K562 (cell line): ENCODE data around the gene ANK2. TPM values are rescaled to one million over a fixed set of nuclear protein-coding genes. Genes with fewer than 3 reads are reported as not detected.

Experiments
- ATAC-seq: fragments of 200-7000 bp; cut with Tn5 transposase; 3 replicates; pipeline ENCODE4 v1.9.1; 2020; ENCODE audit warnings: moderate library complexity
- BruUV-seq: library from RNA; stranded (reverse); fragments of 400-500 nt; replicated peaks from 2 replicates; lab custom pipeline; 2021; lab: Mats Ljungman, UMichigan
- CTCF ChIA-PET: fragments of 300-600 bp; formaldehyde crosslinking; extraction: SDS; loops from one replicate; lab custom pipeline; 2021; ENCODE audit warnings: low intra/inter-chr PET ratio; lab: Yijun Ruan, JAX
- POLR2A ChIA-PET: fragments of 300-600, 350-650 bp; sonication (Branson Sonifier 250); formaldehyde crosslinking; extraction: SDS; loops from one replicate; lab custom pipeline; 2021; ENCODE audit warnings: antibody characterized with exemption, inconsistent platforms; lab: Yijun Ruan, JAX
- DNase-seq, 4 experiments: peaks; one replicate each; pipeline versions ENCODE4 v3.0.0 to v3.0.0-alpha.2; 2011 to 2018; ENCODE audit warnings: low spot score in 3 of 4, mixed read lengths in 3 of 4; ENCODE audit errors: extremely low read depth in 1 of 4
- FAIRE-seq: peaks from 2 replicates; lab custom pipeline; 2011; peaks lifted over from hg19 to GRCh38; lab: Jason Lieb, UNC
- H2AFZ ChIP-seq: 2 replicates; pipeline ENCODE4 v1.6.0; 2011; ENCODE audit warnings: low read depth, low read length, control low read depth, inconsistent platforms
- H3K27ac ChIP-seq: fragments of 200-600 bp; 3 replicates; pipeline ENCODE4 v1.8.0; 2011; ENCODE audit warnings: low read depth, mild to moderate bottlenecking, control low read depth, inconsistent platforms, low read length, moderate library complexity, mixed read lengths; ENCODE audit errors: extremely low read depth
- H3K27me3 ChIP-seq, 2 experiments: fragments of 300-600 bp in 1 of 2; 2 replicates in 1 of 2; 3 replicates in 1 of 2; pipeline versions ENCODE4 v1.6.0 to v1.8.0; 2011; ENCODE audit warnings: inconsistent platforms in 2 of 2, low read length in 2 of 2, mild to moderate bottlenecking in 1 of 2, mixed read lengths in 1 of 2, moderate library complexity in 1 of 2; ENCODE audit not compliant: control insufficient read depth in 2 of 2, insufficient read depth in 2 of 2
- H3K36me3 ChIP-seq: fragments of 300-600 bp; 3 replicates; pipeline ENCODE4 v1.8.0; 2011; ENCODE audit warnings: mild to moderate bottlenecking, low read length, inconsistent platforms; ENCODE audit not compliant: control insufficient read depth, insufficient read depth
- H3K4me1 ChIP-seq, 2 experiments: fragments of 200-600 bp in 1 of 2; replicated peaks in 1 of 2; 2 replicates in 1 of 2; 3 replicates in 1 of 2; pipeline versions ENCODE4 v1.5.1 to v1.8.0; 2011; ENCODE audit warnings: inconsistent platforms in 2 of 2, low read length in 2 of 2, mild to moderate bottlenecking in 1 of 2, mixed read lengths in 1 of 2, moderate library complexity in 1 of 2; ENCODE audit not compliant: control insufficient read depth in 2 of 2, insufficient read depth in 2 of 2
- H3K4me2 ChIP-seq: 2 replicates; pipeline ENCODE4 v1.6.1; 2011; ENCODE audit warnings: low read length, control low read depth, inconsistent platforms, mixed read lengths; ENCODE audit not compliant: insufficient read depth
- H3K4me3 ChIP-seq: fragments of 200-600 bp; sonication (generic), shearing (Covaris generic); 2 replicates; pipeline ENCODE4 v1.5.1; 2016; ENCODE audit warnings: control low read depth, inconsistent platforms
- H3K79me2 ChIP-seq: fragments of 200-600 bp; 3 replicates; pipeline ENCODE4 v1.8.0; 2011; ENCODE audit warnings: low read length, inconsistent platforms; ENCODE audit not compliant: control insufficient read depth, insufficient read depth
- H3K9ac ChIP-seq, 2 experiments: 2 replicates each; pipeline versions ENCODE4 v1.6.0 to v1.6.1; 2011; ENCODE audit warnings: low read depth in 2 of 2, low read length in 2 of 2, control low read depth in 1 of 2, inconsistent platforms in 1 of 2, mild to moderate bottlenecking in 1 of 2, mixed read lengths in 1 of 2; ENCODE audit not compliant: insufficient read depth in 1 of 2
- H3K9me1 ChIP-seq: one replicate; pipeline ENCODE4 v1.6.0; 2011; ENCODE audit warnings: inconsistent platforms, mild to moderate bottlenecking, low read length, moderate library complexity; ENCODE audit not compliant: control insufficient read depth, insufficient read depth
- H3K9me3 ChIP-seq: replicated peaks from 2 replicates; pipeline ENCODE4 v1.5.1; 2011; ENCODE audit warnings: low read depth, low read length, inconsistent platforms; ENCODE audit not compliant: control insufficient read depth, insufficient read depth
- H4K20me1 ChIP-seq: replicated peaks from 2 replicates; pipeline ENCODE4 v1.6.1; 2011; ENCODE audit warnings: low read length, inconsistent platforms, mixed read lengths; ENCODE audit not compliant: control insufficient read depth, insufficient read depth
- NFIC ChIP-seq: fragments of 450-650 bp; IDR thresholded peaks from 2 replicates; pipeline ENCODE4 v1.6.1; 2017; ENCODE audit warnings: mild to moderate bottlenecking, inconsistent platforms
- WGBS: fragments of 100-300 bp; shearing (Covaris generic); methylation state at CpG from one replicate; pipeline ENCODE4 v1.1.6; 2016; ENCODE audit warnings: low coverage, mixed read lengths; ENCODE audit not compliant: insufficient coverage; ENCODE audit errors: missing lambda C conversion rate; 5-methylcytosine and 5-hydroxymethylcytosine counted together
- in situ Hi-C: fragments of 300-500 bp; cut with MboI; formaldehyde crosslinking; loops from 4 replicates; pipeline ENCODE4 v1.15.0; 2018; ENCODE audit warnings: inconsistent platforms, mixed read lengths
- intact Hi-C: fragments of 100-400 bp; cut with micrococcal nuclease; formaldehyde crosslinking; loops from 2 replicates; pipeline ENCODE4 v1.14.2; 2022
- polyA plus RNA-seq, 8 experiments: library from polyadenylated mRNA; depleted of rRNA in 4 of 8; stranded (reverse) in 5 of 8; unstranded in 3 of 8; fragments of >200 nt; fragmentation: Nextera tagmentation in 2 of 8; fragmentation: Illumina TruSeq in 1 of 8; extraction: Ambion mirVana in 2 of 8; extraction: Trizol in 1 of 8; gene quantifications; 2 replicates each; pipeline versions ENCODE4 v1.2.1 to v1.2.3, GENCODE V29; 2011 to 2014; ENCODE audit warnings: inconsistent platforms in 1 of 8, missing spikeins in 1 of 8
- total RNA-seq, 7 experiments: library from RNA; depleted of rRNA in 6 of 7; stranded (reverse); fragments of >200 nt in 6 of 7; fragmentation: Illumina TruSeq in 2 of 7; extraction: Trizol in 2 of 7; gene quantifications; 2 replicates each; pipeline versions ENCODE4 v1.2.1 to v1.2.3, GENCODE V29; 2011 to 2021; ENCODE audit warnings: low replicate concordance in 1 of 7
- TF ChIP-seq, protein P1 (sequence below): sonication (generic); formaldehyde crosslinking; IDR thresholded peaks from 2 replicates; pipeline ENCODE4 v1.8.0; 2022; ENCODE audit warnings: mild to moderate bottlenecking, missing genetic modification reagents, borderline replicate concordance
- TF ChIP-seq, protein P2 (sequence below), 2 experiments: fragments of 450-650 bp in 1 of 2; sonication (generic) in 1 of 2; formaldehyde crosslinking in 1 of 2; IDR thresholded peaks in 1 of 2; conservative IDR thresholded peaks in 1 of 2; 2 replicates each; pipeline versions ENCODE4 v1.6.1 to v1.8.1; 2016 to 2023; ENCODE audit warnings: mild to moderate bottlenecking in 2 of 2, moderate library complexity in 2 of 2, inconsistent platforms in 1 of 2, missing genetic modification reagents in 1 of 2

ANK2 gene
- total and polyA plus RNA-seq, 9 of the 15 experiments (the other 6 are each of a cell fraction or from before 2014, with no cell fraction given), result 0.07 to 0.24 TPM; not detected in 7

DNA sequence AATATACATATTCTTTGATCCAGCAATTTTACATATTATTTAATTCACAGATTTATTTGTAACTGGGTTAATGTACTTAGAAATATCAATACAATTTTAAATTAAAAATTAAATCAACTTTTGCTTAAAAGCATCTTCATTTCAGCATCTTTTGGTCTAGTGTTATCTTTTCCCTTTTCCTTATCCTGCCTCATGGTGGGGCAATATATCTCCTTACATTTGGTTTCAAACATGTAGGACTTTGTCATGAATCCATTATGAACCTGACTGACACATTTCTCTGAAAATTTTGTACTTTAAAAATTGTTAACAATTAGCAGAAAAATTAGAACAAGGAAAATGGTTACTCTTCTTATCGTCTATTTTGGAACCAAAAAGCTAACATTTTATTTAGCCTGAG, 42.8 kb upstream of the ANK2 start (continued):
- TF ChIP-seq, protein P1, sequence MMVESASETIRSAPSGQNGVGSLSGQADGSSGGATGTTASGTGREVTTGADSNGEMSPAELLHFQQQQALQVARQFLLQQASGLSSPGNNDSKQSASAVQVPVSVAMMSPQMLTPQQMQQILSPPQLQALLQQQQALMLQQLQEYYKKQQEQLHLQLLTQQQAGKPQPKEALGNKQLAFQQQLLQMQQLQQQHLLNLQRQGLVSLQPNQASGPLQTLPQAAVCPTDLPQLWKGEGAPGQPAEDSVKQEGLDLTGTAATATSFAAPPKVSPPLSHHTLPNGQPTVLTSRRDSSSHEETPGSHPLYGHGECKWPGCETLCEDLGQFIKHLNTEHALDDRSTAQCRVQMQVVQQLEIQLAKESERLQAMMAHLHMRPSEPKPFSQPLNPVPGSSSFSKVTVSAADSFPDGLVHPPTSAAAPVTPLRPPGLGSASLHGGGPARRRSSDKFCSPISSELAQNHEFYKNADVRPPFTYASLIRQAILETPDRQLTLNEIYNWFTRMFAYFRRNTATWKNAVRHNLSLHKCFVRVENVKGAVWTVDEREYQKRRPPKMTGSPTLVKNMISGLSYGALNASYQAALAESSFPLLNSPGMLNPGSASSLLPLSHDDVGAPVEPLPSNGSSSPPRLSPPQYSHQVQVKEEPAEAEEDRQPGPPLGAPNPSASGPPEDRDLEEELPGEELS (CRISPR knock-in tag), result no peak

DNA sequence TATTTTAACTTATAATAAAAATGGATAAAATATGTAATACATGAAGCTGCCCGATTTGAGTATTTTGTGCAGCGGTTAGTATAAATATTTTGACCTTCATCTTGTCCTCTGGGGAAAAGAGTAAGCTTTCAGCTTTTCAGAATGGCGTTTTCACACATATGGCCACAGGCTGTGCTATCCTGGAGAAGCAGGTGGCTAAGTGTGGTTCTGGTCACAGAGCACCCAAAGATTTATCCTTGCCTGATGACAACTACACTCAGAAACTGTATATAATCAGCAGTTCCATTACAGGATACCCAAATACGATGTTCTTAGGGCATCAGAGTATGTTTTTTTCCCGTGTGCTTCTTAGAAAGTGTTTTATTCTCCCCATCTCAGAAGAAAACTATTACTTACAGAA, 42.3 kb upstream of the ANK2 start:
- CTCF ChIA-PET, result no interaction called here
- DNase-seq (no peak), ATAC-seq (no peak), FAIRE-seq (no peak)
- Histone ChIP-seq H3K9me3 (no peaks in the 10 kb centered on the region; the same call in 1 of the 2 replicates), H3K27me3 (no peaks in the 10 kb centered on the region), H2AFZ (no peak overlapping the region), H3K4me3 (no peak overlapping the region), H3K36me3 (no peaks in the 10 kb centered on the region), H3K9me1 (no peaks in the 10 kb centered on the region), H3K9ac (no peak overlapping the region), H3K4me1 (no peaks in the 10 kb centered on the region), H4K20me1 (no peaks in the 10 kb centered on the region), H3K27ac (no peak overlapping the region), H3K4me2 (no peak overlapping the region), H3K79me2 (no peaks in the 10 kb centered on the region)
- intact Hi-C loops (no loop called here), in situ Hi-C loops (no loop called here)
- WGBS, result 1% methylated on average over 5 of the region's 5 CpGs
- POLR2A ChIA-PET, result interaction anchor here (0.6 kb wide), 1 partner anchor 9 kb away, joined by 3 read pairs; no protein-coding TSS in a partner anchor
- no peak for TF ChIP-seq NFIC
- TF ChIP-seq, protein P2, sequence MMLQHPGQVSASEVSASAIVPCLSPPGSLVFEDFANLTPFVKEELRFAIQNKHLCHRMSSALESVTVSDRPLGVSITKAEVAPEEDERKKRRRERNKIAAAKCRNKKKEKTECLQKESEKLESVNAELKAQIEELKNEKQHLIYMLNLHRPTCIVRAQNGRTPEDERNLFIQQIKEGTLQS (IDR thresholded peaks at IDR 0.05), result no peak
- TF ChIP-seq, protein P2 (CRISPR knock-in tag; conservative IDR thresholded peaks at IDR 0.05), result no peak
- no TSS peak for BruUV-seq
